ENCODE measurements around the gene SCARB1. TPM values are rescaled to one million over a fixed set of nuclear protein-coding genes. Genes with fewer than 3 reads are reported as not detected.

The SCARB1 gene
- total RNA-seq, 1 experiment from 2014 or later = 68.3 TPM

- Mint-ChIP-seq H3K36me3 (peaks cover 7% of the 10 kb centered on the region; the same call in 1 of the 2 replicates), H3K4me1 (peaks cover 26% of the 10 kb centered on the region), H3K9me3 (no peaks in the 10 kb centered on the region), H3K27me3 (ENCODE audit: low read depth) (peaks cover 5% of the 10 kb centered on the region), H3K27ac (no peak overlapping the region), H3K4me3 (peak overlapping the region; percentile 74)
- peak; percentile 7 for ATAC-seq
- ChIA-PET POLR2A (interaction anchor here (0.5 kb wide), 1 partner anchor 85 kb away, joined by 3 read pairs; no protein-coding TSS in a partner anchor), CTCF (interaction anchor here (2.0 kb wide), 1 partner anchor 43 kb away, joined by 7 read pairs; no protein-coding TSS in a partner anchor)
- no peak for TF ChIP-seq ERG (CRISPR knock-in tag; IDR thresholded peaks at IDR 0.05)
- TF ChIP-seq NR3C1 (CRISPR knock-in tag; conservative IDR thresholded peaks at IDR 0.05; ENCODE audit: low read depth) = no peak
- TF ChIP-seq RORB (CRISPR knock-in tag; IDR thresholded peaks at IDR 0.05) = no peak
- TF ChIP-seq SMAD4 (CRISPR knock-in tag; IDR thresholded peaks at IDR 0.05) = no peak
- TF ChIP-seq HMGA2 (CRISPR knock-in tag; IDR thresholded peaks at IDR 0.05) = no peak
- DNase-seq (ENCODE audit: low spot score) = no peak
Measured at GRCh38 chr12:124862768-124863415, 772 bp downstream of the SCARB1 start.

- Mint-ChIP-seq H3K4me3 (peak overlapping the region; percentile 74), H3K27me3 (ENCODE audit: low read depth) (peaks cover 5% of the 10 kb centered on the region), H3K9me3 (no peaks in the 10 kb centered on the region), H3K27ac (no peak overlapping the region), H3K36me3 (peaks cover 8% of the 10 kb centered on the region; the same call in 1 of the 2 replicates), H3K4me1 (peaks cover 26% of the 10 kb centered on the region)
- CTCF ChIA-PET = interaction anchor here (2.0 kb wide), 1 partner anchor 44 kb away, joined by 7 read pairs; no protein-coding TSS in a partner anchor
- TF ChIP-seq ERG (CRISPR knock-in tag; IDR thresholded peaks at IDR 0.05) (no peak), ARID4B (CRISPR knock-in tag; IDR thresholded peaks at IDR 0.05; ENCODE audit: borderline replicate concordance) (no peak)
- POLR2A ChIA-PET = interaction anchor here (0.5 kb wide), 1 partner anchor 84 kb away, joined by 3 read pairs; no protein-coding TSS in a partner anchor
- ATAC-seq (no peak), DNase-seq (ENCODE audit: low spot score) (no peak)
Measured at GRCh38 chr12:124861898-124862676, 1.6 kb downstream of the SCARB1 start.

GRCh38 chr12:124861492-124861891, 2.2 kb downstream of the SCARB1 start:
- no peak for DNase-seq (ENCODE audit: low spot score)
- ChIA-PET POLR2A (no interaction called here), CTCF (interaction anchor here (2.0 kb wide), 1 partner anchor 45 kb away, joined by 7 read pairs; no protein-coding TSS in a partner anchor)
- no peaks in the 10 kb centered on the region for H3K9me3 Mint-ChIP-seq
- H3K27ac Mint-ChIP-seq = no peak overlapping the region
- peak overlapping the region; percentile 7; the same call in 1 of the 2 replicates for H3K4me3 Mint-ChIP-seq
- H3K27me3 Mint-ChIP-seq (ENCODE audit: low read depth) = peaks cover 5% of the 10 kb centered on the region
- H3K4me1 Mint-ChIP-seq = peaks cover 26% of the 10 kb centered on the region
- peak; percentile 19; the same call in 1 of the 2 replicates for ATAC-seq
- H3K36me3 Mint-ChIP-seq = peaks cover 8% of the 10 kb centered on the region; the same call in 1 of the 2 replicates
- TF ChIP-seq AFF4 (CRISPR knock-in tag; IDR thresholded peaks at IDR 0.05; ENCODE audit: borderline replicate concordance) (no peak), IRF2 (CRISPR knock-in tag; IDR thresholded peaks at IDR 0.05; ENCODE audit: borderline replicate concordance, low read depth) (no peak), CTCF (IDR thresholded peaks at IDR 0.05) (no peak), SP1 (CRISPR knock-in tag; conservative IDR thresholded peaks at IDR 0.05) (no peak), ETV6 (CRISPR knock-in tag; IDR thresholded peaks at IDR 0.05) (no peak), ATF6 (CRISPR knock-in tag; IDR thresholded peaks at IDR 0.05) (no peak)

Measured in WTC11 (cell line).